T-helper 1 cell treated with Interleukin-12 subunit alpha and Interleukin-12 subunit beta and Interleukin-4 antibody, amounts not matched to agents 30 μg/mL and 1 μg/mL, for 36 hours (primary cell): ENCODE measurements around the gene SH3RF3.

Experiments
- H3K27ac Mint-ChIP-seq: one replicate; pipeline ENCODE4 v1.8.0; 2021; ENCODE audit warnings: mild to moderate bottlenecking, mixed read lengths
- H3K27me3 Mint-ChIP-seq: one replicate; pipeline ENCODE4 v1.8.0; 2021; ENCODE audit warnings: low read depth, mixed read lengths
- H3K36me3 Mint-ChIP-seq: one replicate; pipeline ENCODE4 v1.8.0; 2021; ENCODE audit warnings: low read depth, mixed read lengths
- H3K4me1 Mint-ChIP-seq: one replicate; pipeline ENCODE4 v1.8.0; 2021; ENCODE audit warnings: low read depth, mixed read lengths
- H3K4me3 Mint-ChIP-seq: one replicate; pipeline ENCODE4 v1.8.0; 2021; ENCODE audit warnings: mild to moderate bottlenecking, moderate library complexity, mixed read lengths
- H3K9me3 Mint-ChIP-seq: one replicate; pipeline ENCODE4 v1.8.0; 2021; ENCODE audit warnings: mixed read lengths

Gene SH3RF3

DNA sequence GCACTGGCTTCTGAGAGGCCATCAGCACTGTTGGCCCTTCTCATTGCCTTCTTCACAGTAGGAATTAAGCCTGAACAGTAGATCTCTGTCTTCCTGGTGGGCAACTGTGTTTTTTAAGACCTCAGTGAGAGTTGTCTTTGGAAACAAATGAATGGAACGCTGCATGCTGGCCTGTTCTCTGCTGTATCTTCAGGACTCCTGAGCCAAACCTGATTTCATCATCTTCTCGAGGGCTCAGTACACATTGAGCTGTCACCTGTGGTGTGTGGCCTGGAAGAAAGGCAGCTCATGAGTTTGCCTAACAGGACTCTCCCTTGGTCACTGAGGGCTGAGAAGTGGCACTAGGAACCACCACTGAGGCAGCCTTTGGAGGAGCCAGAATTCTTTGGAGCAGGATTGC lies 39.7 kb downstream of the SH3RF3 start:
- H3K4me1 Mint-ChIP-seq, result no peaks in the 10 kb centered on the region
- H3K27me3 Mint-ChIP-seq, result peaks cover 33% of the 10 kb centered on the region
- H3K9me3 Mint-ChIP-seq, result no peaks in the 10 kb centered on the region
- no peak overlapping the region for H3K27ac Mint-ChIP-seq
- H3K36me3 Mint-ChIP-seq, result no peaks in the 10 kb centered on the region
- H3K4me3 Mint-ChIP-seq, result no peak overlapping the region

DNA sequence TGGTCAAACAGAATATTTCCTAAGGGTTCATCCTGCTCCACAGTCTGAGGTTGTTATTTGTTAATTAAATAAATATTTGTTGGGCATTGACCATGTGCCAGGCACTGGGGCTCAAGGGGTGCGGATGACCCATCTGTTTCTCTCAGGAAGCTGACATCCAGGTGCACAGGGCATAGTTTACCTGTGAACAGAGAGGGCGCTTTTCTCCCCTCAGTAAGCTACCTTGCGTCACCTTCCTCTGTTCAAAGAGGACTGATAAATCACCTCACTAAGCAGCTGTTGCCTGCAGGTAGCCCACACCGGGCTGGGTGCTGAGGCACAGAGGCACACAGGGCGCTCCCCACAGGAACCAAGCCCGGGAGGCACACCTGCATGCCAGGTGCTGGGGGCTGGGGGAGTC lies 41.6 kb downstream of the SH3RF3 start:
- Mint-ChIP-seq H3K4me3 (no peak overlapping the region), H3K36me3 (no peaks in the 10 kb centered on the region), H3K9me3 (peaks cover 2% of the 10 kb centered on the region), H3K4me1 (no peaks in the 10 kb centered on the region), H3K27me3 (peaks cover 36% of the 10 kb centered on the region), H3K27ac (no peak overlapping the region)

DNA sequence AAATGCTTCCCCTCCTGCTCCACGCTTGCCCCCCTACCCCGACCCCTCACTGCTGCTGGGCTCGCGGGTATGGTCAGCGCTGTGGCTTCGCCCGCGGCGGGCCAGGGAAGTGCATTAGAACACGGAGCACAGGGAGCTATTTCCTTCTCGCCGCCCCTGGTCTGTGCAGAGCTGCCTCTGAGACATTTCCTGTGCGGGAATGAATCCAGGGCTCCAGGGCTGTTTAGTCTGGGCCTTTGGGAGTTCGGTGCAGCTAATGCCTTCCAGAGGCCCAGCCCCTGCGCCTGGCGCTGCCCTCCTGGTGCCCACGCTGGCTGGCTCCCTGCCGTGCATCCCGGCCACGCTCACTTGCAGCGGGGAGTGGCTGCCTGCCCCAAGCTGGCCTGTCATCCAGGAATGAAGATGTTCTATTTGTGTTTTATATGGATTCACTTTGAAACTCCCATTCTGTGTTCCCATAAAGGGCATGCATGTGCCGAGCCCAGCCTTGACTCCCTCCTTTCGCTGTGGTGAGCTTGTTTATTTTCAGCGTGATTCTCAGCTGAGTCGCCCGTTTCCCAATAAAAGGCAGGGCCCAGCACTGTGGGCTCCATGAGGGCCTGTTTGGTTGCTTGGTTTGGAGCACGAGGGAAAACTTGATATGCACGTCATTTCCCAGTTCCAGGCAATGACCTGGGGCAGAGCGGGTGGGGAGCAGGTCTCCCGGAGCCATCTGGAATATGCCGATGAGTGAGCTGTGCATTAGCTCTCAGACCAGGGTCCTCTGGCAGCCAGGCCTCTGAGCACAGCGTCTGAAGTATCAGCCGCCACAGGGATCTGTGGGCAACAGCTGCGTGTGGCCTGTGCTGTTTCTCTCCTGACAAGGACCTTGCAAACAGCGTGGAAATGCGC lies 42.7 kb downstream of the SH3RF3 start:
- Mint-ChIP-seq H3K27me3 (peaks cover 40% of the 10 kb centered on the region), H3K36me3 (no peaks in the 10 kb centered on the region), H3K4me3 (no peak overlapping the region), H3K4me1 (no peaks in the 10 kb centered on the region), H3K27ac (no peak overlapping the region), H3K9me3 (peaks cover 6% of the 10 kb centered on the region)

DNA sequence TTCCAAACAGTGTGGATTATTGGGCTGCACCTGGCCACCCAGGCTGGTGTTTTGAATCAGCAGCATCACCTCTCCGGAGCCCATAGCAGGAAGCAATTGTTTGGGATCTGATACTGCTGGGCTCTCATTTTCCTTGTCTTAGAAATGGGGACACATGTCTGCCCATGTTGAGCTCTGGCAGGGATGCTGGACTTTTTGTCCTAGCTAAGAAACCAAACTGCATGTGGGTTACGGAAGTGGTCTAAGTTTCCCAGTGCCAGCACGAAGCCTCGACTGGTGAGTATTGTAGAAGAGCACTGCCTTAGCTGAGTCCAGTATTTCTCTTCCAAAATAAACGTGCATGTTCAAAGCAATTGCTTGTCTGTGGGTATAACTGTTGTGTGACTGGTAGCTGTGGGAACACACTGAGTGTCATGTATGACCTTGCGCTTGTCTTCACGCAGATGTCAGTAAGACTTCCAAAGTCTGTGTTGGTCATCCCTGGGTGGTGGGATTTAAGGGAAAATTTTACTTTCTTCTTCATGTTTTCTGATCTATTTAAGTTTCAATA lies 43.6 kb downstream of the SH3RF3 start:
- peaks cover 44% of the 10 kb centered on the region for H3K27me3 Mint-ChIP-seq
- no peaks in the 10 kb centered on the region for H3K36me3 Mint-ChIP-seq
- H3K9me3 Mint-ChIP-seq, result peaks cover 6% of the 10 kb centered on the region
- no peak overlapping the region for H3K4me3 Mint-ChIP-seq
- no peak overlapping the region for H3K27ac Mint-ChIP-seq
- H3K4me1 Mint-ChIP-seq, result no peaks in the 10 kb centered on the region

DNA sequence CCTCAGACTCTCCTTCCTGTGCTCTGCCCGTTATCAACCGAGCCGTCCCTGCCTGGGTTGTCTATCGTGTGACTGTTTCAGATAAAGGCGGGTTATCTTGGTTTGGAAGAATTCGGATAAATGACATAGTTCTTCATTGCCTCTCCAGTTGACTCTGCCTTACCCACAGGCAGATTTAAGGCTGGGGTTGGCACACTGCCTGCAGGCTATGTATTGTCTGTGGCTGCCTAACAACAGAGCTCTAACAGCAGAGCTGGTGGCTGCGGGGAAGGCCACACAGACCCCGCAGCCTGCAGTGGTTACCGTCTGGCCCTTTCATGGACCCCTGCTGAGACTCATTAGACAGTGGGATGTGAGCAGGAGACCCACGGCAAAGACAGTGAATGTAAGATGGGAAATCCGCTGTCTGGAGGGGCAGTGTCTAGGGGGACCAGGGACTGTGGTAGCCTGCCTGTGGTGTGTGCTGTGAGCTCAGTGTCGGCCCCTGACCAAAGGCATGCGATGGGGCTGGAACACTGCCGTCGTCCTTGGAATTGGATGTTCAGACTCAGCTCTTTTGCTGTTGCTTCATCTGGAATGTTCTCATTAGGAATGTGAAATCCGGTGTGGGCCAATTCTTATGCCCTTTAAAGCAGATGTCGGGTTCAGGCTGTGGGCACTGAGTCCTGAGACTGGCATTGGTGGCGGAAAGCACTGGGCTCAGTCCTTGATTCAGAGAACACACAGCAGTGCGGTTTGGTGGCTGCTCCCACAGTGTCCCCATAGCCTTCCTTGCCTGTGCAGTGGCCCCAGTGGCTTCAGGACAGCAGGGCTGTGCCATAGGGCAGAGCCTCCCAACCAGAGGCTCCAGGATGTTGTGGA lies 44.5 kb downstream of the SH3RF3 start:
- Mint-ChIP-seq H3K27me3 (peaks cover 43% of the 10 kb centered on the region), H3K9me3 (peaks cover 6% of the 10 kb centered on the region), H3K27ac (no peak overlapping the region), H3K4me3 (no peak overlapping the region), H3K4me1 (no peaks in the 10 kb centered on the region), H3K36me3 (no peaks in the 10 kb centered on the region)

DNA sequence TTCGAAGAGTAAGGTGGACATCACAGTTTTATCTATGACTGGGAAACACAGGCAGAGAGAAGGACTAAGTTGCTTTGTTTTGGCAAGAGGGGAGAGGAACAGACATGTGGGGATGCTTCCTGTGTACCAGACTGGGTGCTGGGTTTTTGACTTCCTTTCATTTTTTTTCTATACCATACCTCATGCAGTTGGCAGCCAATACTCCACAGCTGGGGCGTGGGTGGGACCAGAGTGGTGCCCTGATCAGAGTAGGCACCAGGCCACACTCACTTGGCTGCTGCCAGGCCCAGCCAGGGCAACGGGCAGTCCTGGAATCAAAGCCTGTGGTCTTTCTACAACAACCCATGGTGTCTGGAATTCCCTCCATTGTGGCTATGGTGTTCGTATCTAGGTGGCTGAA lies 45.2 kb downstream of the SH3RF3 start:
- H3K36me3 Mint-ChIP-seq, result no peaks in the 10 kb centered on the region
- peaks cover 6% of the 10 kb centered on the region for H3K9me3 Mint-ChIP-seq
- H3K27ac Mint-ChIP-seq, result no peak overlapping the region
- no peak overlapping the region for H3K4me3 Mint-ChIP-seq
- H3K27me3 Mint-ChIP-seq, result peaks cover 45% of the 10 kb centered on the region
- H3K4me1 Mint-ChIP-seq, result no peaks in the 10 kb centered on the region

DNA sequence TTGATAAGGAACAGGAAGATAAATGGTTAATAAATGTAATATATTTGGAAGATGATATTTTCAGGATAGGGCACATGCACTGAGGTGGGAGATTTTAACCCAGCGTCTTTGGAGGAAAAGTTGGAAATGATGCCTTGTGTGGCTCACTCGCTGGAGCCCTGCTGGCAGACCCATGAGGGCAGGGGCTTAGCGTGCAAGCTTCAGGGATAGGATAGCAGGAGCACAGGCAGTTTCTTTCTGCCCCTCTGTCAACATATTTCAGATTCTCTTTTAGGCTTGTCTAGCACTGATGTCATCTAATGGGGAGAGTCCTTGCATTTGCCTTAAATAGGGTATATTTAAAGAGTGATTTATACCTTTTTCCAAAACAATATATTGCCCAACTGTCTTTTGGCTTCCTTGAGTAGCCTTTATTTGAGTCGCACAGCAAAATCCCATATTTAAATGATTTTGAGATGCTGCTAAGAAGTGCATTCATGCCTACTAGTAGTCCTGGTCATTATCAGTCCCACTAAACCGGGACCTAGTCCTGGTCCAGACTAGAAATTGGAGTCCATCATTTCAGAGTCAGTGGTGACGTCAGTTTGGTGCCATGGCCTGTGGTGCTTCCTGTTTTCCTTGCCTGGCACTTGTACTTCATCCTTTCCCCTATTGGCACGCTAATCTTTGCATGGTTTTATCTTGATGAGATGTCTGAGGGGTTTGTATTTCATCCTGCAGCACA lies 45.8 kb downstream of the SH3RF3 start:
- Mint-ChIP-seq H3K36me3 (no peaks in the 10 kb centered on the region), H3K27me3 (peaks cover 49% of the 10 kb centered on the region), H3K27ac (no peak overlapping the region), H3K4me3 (no peak overlapping the region), H3K9me3 (peaks cover 11% of the 10 kb centered on the region), H3K4me1 (no peaks in the 10 kb centered on the region)

DNA sequence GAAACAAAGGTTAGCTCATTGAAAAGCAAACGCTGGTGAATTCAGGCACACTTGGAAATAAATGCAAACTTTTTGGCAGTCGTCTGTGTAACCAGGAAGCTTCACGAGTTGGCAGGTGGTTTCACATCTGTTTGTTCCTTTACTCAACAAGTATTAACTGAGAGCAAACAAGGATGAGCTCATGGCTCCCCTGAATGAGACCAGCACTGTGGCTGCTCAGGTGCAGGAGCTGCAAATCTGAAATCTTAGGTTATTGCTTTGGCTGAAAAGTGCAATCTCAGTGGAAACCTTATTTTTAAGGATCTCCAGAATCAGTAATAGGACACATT lies 46.3 kb downstream of the SH3RF3 start:
- Mint-ChIP-seq H3K27me3 (peaks cover 44% of the 10 kb centered on the region), H3K36me3 (no peaks in the 10 kb centered on the region), H3K27ac (no peak overlapping the region), H3K4me3 (no peak overlapping the region), H3K4me1 (no peaks in the 10 kb centered on the region), H3K9me3 (peaks cover 11% of the 10 kb centered on the region)

DNA sequence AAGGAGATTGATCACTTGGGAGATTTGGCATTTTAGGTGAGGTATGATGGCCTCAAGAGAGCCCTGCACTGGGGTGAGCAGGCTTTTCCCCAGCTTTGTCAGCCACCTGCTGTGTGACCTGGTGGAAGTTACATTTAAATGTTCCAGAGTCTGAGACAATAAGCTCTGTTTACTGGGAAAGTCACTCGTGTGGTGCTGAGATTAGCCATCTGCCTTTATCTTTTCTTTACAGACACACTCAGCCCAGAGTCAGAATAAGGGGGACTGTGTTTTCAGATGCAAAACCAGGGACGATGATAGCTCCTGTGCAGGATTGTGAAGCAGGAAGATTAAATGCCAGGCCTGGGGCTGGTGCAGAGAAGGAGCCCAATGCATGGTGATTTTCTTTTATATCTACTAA lies 47.9 kb downstream of the SH3RF3 start:
- no peaks in the 10 kb centered on the region for H3K36me3 Mint-ChIP-seq

DNA sequence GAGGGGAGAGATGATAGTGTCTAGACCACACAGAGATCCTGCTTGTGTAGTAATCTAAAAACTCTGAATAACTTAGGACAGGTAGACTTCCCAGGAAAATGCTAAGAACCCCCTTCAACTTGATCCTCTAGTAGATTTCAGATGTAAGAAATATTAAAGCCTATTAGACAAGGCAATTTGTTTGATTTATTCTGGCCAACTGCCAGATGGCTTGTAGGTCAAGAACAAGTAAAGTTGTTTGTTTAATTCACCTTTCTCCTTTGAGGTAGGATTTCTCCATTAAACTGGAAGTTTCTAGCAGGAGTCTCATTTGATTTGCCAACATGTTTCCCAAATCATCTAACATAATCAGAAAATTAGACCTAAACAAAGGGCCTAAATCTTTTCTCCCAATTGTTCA lies 48.6 kb downstream of the SH3RF3 start:
- Mint-ChIP-seq H3K36me3 (no peaks in the 10 kb centered on the region), H3K27ac (no peak overlapping the region), H3K4me3 (no peak overlapping the region), H3K9me3 (peaks cover 11% of the 10 kb centered on the region), H3K27me3 (peaks cover 60% of the 10 kb centered on the region), H3K4me1 (no peaks in the 10 kb centered on the region)

More for the DNA sequence above, 47.9 kb downstream of the SH3RF3 start:
- Mint-ChIP-seq H3K9me3 (peaks cover 11% of the 10 kb centered on the region), H3K27me3 (peaks cover 54% of the 10 kb centered on the region), H3K4me3 (no peak overlapping the region), H3K4me1 (no peaks in the 10 kb centered on the region), H3K27ac (no peak overlapping the region)

DNA sequence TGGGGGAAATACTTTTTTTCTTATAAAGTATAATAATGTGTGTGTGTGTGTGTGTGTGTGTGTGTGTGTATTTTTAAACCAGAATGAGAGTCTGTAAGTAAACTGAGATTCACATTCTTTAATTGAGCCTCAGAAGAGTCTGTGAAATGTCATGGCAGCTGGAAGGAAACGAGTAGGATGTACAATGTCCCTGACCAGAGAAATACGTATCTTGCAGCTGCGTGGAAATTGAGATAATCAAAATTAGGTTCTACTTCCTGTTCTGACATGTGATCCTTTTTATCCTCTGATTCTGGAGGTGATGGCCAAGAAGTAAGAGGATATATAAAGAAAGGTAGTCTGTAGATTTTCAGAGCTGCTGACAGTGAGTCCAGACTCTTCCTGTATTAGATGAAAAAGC lies 50.0 kb downstream of the SH3RF3 start:
- Mint-ChIP-seq H3K36me3 (no peaks in the 10 kb centered on the region), H3K27me3 (peaks cover 62% of the 10 kb centered on the region), H3K4me1 (no peaks in the 10 kb centered on the region), H3K9me3 (peaks cover 11% of the 10 kb centered on the region), H3K4me3 (no peak overlapping the region), H3K27ac (no peak overlapping the region)

DNA sequence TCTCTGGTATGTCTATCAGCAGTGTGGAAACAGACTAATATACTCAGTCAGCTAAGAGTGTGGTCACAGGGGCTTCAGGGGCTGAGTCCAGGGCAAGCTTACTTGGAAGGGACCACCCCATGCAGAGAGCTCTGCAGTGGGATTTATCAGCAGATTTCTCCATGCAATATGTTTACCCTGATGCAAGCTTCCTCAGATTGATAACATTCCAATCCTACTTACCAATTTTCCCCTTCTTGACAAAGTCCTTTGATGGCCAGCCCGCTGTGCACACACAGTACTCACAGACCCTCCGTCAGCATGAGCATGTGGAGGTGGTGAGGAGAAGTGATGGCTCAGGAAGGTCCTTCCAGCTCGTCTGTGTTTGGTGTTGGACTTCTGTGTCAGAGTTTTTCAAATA lies 51.8 kb downstream of the SH3RF3 start:
- Mint-ChIP-seq H3K4me3 (no peak overlapping the region), H3K36me3 (no peaks in the 10 kb centered on the region), H3K27ac (no peak overlapping the region), H3K9me3 (peaks cover 8% of the 10 kb centered on the region), H3K4me1 (no peaks in the 10 kb centered on the region), H3K27me3 (peaks cover 64% of the 10 kb centered on the region)

DNA sequence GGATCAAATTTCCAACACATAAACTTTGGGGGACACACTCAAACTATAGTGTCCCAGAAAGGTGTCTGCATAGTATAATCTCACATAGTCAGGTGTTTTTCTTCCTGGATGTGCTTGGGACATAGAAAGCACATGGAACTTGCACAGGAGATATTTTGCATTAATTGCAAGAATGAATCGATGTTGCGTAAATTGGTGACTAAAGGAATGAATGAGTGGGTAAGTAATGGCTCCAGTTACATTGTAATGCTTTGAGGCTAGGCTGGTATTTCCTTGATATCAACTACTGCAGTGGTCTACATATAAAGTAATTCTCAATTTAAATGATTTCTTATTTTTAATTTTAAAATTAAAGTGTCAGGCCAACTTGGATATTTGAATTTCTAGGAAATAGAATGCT lies 53.4 kb downstream of the SH3RF3 start:
- Mint-ChIP-seq H3K4me3 (no peak overlapping the region), H3K27me3 (peaks cover 49% of the 10 kb centered on the region), H3K36me3 (no peaks in the 10 kb centered on the region), H3K4me1 (no peaks in the 10 kb centered on the region), H3K9me3 (peaks cover 5% of the 10 kb centered on the region), H3K27ac (no peak overlapping the region)

DNA sequence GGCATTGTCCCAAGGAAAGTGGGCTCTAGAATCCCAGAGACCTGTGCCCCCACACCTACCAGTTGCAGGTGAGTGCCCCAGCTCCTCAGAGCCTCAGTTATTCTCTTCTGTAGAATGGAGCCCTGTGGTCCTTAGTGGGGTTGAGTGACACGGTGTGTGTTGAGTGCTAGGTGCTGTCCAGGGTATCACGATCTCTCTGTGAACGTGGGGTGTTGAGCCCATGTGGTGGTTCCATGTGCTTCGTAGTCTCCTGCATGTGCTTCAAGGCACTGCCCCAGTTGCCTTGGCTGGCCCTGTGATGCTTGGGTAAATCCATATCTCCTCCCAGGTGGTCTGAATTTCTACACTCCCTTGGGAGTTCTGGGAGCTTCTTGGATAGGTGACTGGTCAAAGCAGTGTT lies 54.9 kb downstream of the SH3RF3 start:
- no peaks in the 10 kb centered on the region for H3K4me1 Mint-ChIP-seq
- no peak overlapping the region for H3K4me3 Mint-ChIP-seq
- no peaks in the 10 kb centered on the region for H3K36me3 Mint-ChIP-seq
- H3K27ac Mint-ChIP-seq, result no peak overlapping the region
- H3K27me3 Mint-ChIP-seq, result peaks cover 38% of the 10 kb centered on the region
- H3K9me3 Mint-ChIP-seq, result peaks cover 5% of the 10 kb centered on the region
